Ascending aorta (tissue), 2 donors: ENCODE measurements around the gene NBEAL1. TPM values are rescaled to one million over a fixed set of nuclear protein-coding genes. Genes with fewer than 3 reads are reported as not detected.

Experiments
- DNase-seq, 2 donors: peaks; one replicate each; pipeline ENCODE4 v3.0.0-alpha.2; 2019; ENCODE audit warnings: low spot score in 2 of 2
- H3K27ac ChIP-seq, 2 donors: fragments of 200-600 bp; sonication (generic); one replicate each; pipeline ENCODE4 v1.5.1; 2016 to 2017; ENCODE audit warnings: mild to moderate bottlenecking in 1 of 2
- H3K27me3 ChIP-seq: fragments of 200-600 bp; sonication (generic); one replicate; pipeline ENCODE4 v1.5.1; 2017
- H3K36me3 ChIP-seq, 2 donors: fragments of 200-600 bp; sonication (generic); one replicate each; pipeline ENCODE4 v1.5.1; 2016
- H3K4me1 ChIP-seq, 2 donors: fragments of 200-600 bp; sonication (generic); one replicate each; pipeline ENCODE4 v1.5.1; 2016 to 2017; ENCODE audit warnings: mild to moderate bottlenecking in 1 of 2
- H3K4me3 ChIP-seq, 2 donors: fragments of 200-600 bp; sonication (generic); one replicate each; pipeline ENCODE4 v1.5.1; 2016 to 2017; ENCODE audit warnings: mild to moderate bottlenecking in 1 of 2
- H3K9me3 ChIP-seq, 2 donors: fragments of 200-600 bp; sonication (generic); one replicate each; pipeline ENCODE4 v1.5.1; 2016
- intact Hi-C: fragments of 100-400 bp; cut with DNase I; formaldehyde crosslinking; loops from one replicate; pipeline ENCODE4 v1.15.1; 2023
- total RNA-seq: library from RNA; depleted of rRNA; stranded (reverse); fragments of >200 nt; gene quantifications from one replicate; pipeline ENCODE4 v1.1.0, GENCODE V29; 2016
- TF ChIP-seq, protein P1 (sequence below), 3 experiments: fragments of 200-600 bp in 2 of 3; fragments of 450-650 bp in 1 of 3; sonication (generic) in 2 of 3; IDR thresholded peaks; one replicate each; pipeline ENCODE4 v1.5.1; 2016 to 2019; ENCODE audit warnings: antibody characterized with exemption in 3 of 3, mild to moderate bottlenecking in 1 of 3, moderate library complexity in 1 of 3

NBEAL1 gene
- total RNA-seq, 1 donor from 2014 or later = 33.0 TPM

DNA sequence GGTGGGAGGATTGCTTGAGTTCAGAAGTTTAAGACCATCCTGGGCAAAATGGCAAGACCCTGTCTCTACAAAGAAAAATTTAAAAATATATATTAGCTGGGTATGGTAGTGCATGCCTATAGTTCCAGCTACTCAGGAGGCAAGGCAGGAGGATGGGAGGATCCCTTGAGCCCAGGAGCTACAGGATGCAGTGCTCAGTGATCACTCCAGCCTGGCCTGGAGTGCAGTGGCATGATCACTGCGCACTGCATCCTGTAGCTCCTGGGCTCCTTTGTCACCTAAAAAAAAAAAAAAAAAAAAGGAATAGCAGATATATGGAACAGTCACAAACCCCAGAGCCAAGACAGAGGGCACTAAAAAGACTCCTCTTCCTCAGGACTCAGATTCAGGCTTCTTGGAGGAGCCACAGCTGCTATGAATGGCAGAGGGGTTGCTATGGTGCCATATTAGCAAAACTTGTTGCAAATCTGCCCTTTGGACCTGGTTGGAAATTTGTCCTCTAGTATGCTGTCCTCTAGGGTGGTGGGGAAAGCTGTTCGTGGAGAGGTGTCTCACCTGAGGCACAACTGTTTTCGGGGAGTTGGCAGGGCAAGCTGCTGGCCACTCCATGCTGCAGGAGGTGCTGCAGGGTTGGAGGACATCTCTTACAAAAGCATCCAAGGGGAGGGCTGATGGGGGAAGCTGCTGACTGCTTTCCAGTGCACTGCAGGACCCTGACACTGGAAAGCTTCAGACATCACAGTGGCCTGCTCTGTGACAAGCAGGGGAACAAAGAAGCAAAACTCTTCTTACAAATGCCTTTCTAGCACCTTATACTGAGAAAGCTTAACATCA lies 246.9 kb downstream of the NBEAL1 start:
- no peak overlapping the region for H3K27ac ChIP-seq
- peaks cover 11 to 61% of the 10 kb centered on the region in 2 donors for H3K36me3 ChIP-seq
- no peaks in the 10 kb centered on the region for H3K27me3 ChIP-seq
- no peak overlapping the region for H3K4me3 ChIP-seq
- intact Hi-C loops = no loop called here
- TF ChIP-seq, protein P1, sequence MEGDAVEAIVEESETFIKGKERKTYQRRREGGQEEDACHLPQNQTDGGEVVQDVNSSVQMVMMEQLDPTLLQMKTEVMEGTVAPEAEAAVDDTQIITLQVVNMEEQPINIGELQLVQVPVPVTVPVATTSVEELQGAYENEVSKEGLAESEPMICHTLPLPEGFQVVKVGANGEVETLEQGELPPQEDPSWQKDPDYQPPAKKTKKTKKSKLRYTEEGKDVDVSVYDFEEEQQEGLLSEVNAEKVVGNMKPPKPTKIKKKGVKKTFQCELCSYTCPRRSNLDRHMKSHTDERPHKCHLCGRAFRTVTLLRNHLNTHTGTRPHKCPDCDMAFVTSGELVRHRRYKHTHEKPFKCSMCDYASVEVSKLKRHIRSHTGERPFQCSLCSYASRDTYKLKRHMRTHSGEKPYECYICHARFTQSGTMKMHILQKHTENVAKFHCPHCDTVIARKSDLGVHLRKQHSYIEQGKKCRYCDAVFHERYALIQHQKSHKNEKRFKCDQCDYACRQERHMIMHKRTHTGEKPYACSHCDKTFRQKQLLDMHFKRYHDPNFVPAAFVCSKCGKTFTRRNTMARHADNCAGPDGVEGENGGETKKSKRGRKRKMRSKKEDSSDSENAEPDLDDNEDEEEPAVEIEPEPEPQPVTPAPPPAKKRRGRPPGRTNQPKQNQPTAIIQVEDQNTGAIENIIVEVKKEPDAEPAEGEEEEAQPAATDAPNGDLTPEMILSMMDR (IDR thresholded peaks at IDR 0.05) = no peak
- no peak for DNase-seq
- no peaks in the 10 kb centered on the region for H3K4me1 ChIP-seq
- H3K9me3 ChIP-seq = no peaks in the 10 kb centered on the region

Other genes starting within 250 kb of the NBEAL1 start
- gene ICA1L, start 143.1 kb upstream of the NBEAL1 start, total RNA-seq = 0.43 TPM
- 2.1 TPM for gene WDR12, start 103.2 kb upstream of the NBEAL1 start, total RNA-seq
- gene CARF, start 102.6 kb upstream of the NBEAL1 start, total RNA-seq = 26.2 TPM
- gene CYP20A1, start 224.1 kb downstream of the NBEAL1 start, total RNA-seq = 13.6 TPM